ENCODE measurements around the gene JMJD7.

GRCh38 chr15:41779662-41780157 lies 48.2 kb upstream of the JMJD7 start:
- TF ChIP-seq CTCF (conservative IDR thresholded peaks at IDR 0.05; ENCODE audit: low read length) (no peak), EZH2phosphoT487 (IDR thresholded peaks at IDR 0.05; ENCODE audit: borderline replicate concordance, low read depth, low read length) (no peak)
